ENCODE results near the gene FAT1. TPM values are rescaled to one million over a fixed set of nuclear protein-coding genes. Genes with fewer than 3 reads are reported as not detected.

The FAT1 gene
- total and polyA plus RNA-seq, 2 donors (not counting 3 experiments of a cell fraction or from before 2014, with no cell fraction given), result 9.2 to 9.8 TPM

DNA sequence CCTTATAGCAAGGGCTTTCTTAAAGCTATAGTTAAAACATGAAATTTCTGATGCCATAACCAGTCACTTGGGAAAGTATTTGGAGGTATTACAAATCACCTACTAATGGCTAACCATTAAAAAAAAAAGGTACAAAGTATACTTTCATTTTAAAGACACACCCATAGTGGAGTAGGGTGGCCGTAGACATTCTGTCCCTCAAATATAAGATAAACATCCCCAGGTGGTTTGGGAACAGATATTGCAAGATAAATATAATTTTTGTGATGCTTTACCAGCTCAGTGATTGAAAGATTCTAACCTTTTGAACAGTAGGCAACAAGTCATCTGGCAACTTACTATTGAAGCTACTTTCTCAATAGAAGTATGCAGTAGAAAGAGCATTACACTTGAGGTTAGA is 6.2 kb upstream of the FAT1 start:
- CTCF ChIA-PET, result no interaction called here
- intact Hi-C loops (cut with micrococcal nuclease), result loop anchor here (10.0 kb wide), 1 partner anchor 355 kb away; no protein-coding TSS in a partner anchor

More for the DNA sequence above, 6.2 kb upstream of the FAT1 start:
- Histone ChIP-seq H3K9me3 (replicated peaks; ENCODE audit: control insufficient read depth, insufficient read depth, low read length) (no peaks in the 10 kb centered on the region), H3K36me3 (ENCODE audit: control insufficient read depth in 2 of 2, extremely low read depth in 1 of 2, insufficient read depth in 2 of 2, low read length in 2 of 2) (no peaks in the 10 kb centered on the region), H3K4me1 (ENCODE audit: control insufficient read depth, extremely low read depth, insufficient read depth, low read length) (peaks cover 24% of the 10 kb centered on the region), H3K9ac (replicated peaks; ENCODE audit: extremely low read depth, insufficient read depth, low read length) (no peak overlapping the region), H3K4me3 (replicated peaks in 1 of 3; ENCODE audit: insufficient read depth in 1 of 3, low read depth in 1 of 3, low read length in 3 of 3) (no peak overlapping the region), H4K20me1 (replicated peaks; ENCODE audit: control insufficient read depth, extremely low read depth, insufficient read depth, low read length) (no peaks in the 10 kb centered on the region), H3K9me1 (replicated peaks; ENCODE audit: control insufficient read depth, extremely low read depth, insufficient read depth, low read length) (no peaks in the 10 kb centered on the region), H3K27me3 (ENCODE audit: control insufficient read depth in 2 of 2, insufficient read depth in 2 of 2, low read length in 2 of 2) (peaks cover 19 to 40% of the 10 kb centered on the region in 2 experiments), H3K79me2 (ENCODE audit: control insufficient read depth, insufficient read depth, low read length) (no peaks in the 10 kb centered on the region), H2AFZ (ENCODE audit: low read depth, low read length) (no peak overlapping the region), H3K27ac (ENCODE audit: insufficient read depth, low read depth, low read length) (no peak overlapping the region), H3K4me2 (ENCODE audit: insufficient read depth, low read length) (no peak overlapping the region)
- dilution Hi-C loops (cut with MboI; ENCODE audit: extremely low pct_ligation_motif_present, low sequenced_read_pairs), result no loop called here
- no TSS peak for BruUV-seq (replicated peaks)
- FAIRE-seq, result no peak
- DNase-seq (ENCODE audit: low read depth, low spot score), result no peak
- TF ChIP-seq, protein P1, sequence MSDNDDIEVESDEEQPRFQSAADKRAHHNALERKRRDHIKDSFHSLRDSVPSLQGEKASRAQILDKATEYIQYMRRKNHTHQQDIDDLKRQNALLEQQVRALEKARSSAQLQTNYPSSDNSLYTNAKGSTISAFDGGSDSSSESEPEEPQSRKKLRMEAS (IDR thresholded peaks at IDR 0.05; ENCODE audit: insufficient read depth, insufficient read length), result no peak
- TF ChIP-seq GATA2 (IDR thresholded peaks at IDR 0.05; ENCODE audit: insufficient read depth, insufficient read length, low read depth, low read length) (no peak), FOS (IDR thresholded peaks at IDR 0.05; ENCODE audit: borderline replicate concordance, insufficient read depth, low read length) (no peak), JUN (IDR thresholded peaks at IDR 0.05; ENCODE audit: borderline replicate concordance, insufficient read depth, insufficient read length, low read depth) (no peak), EZH2 (IDR thresholded peaks at IDR 0.05; ENCODE audit: borderline replicate concordance, low read depth, low read length, severe bottlenecking) (no peak), POLR2A (IDR thresholded peaks at IDR 0.05; ENCODE audit: low read depth, low read length) (no peak), POLR2AphosphoS5 (IDR thresholded peaks at IDR 0.05; ENCODE audit: insufficient read depth, low read depth, low read length) (no peak), MYC (IDR thresholded peaks at IDR 0.05; ENCODE audit: low read depth, low read length) (no peak)
- TF ChIP-seq, protein P2, sequence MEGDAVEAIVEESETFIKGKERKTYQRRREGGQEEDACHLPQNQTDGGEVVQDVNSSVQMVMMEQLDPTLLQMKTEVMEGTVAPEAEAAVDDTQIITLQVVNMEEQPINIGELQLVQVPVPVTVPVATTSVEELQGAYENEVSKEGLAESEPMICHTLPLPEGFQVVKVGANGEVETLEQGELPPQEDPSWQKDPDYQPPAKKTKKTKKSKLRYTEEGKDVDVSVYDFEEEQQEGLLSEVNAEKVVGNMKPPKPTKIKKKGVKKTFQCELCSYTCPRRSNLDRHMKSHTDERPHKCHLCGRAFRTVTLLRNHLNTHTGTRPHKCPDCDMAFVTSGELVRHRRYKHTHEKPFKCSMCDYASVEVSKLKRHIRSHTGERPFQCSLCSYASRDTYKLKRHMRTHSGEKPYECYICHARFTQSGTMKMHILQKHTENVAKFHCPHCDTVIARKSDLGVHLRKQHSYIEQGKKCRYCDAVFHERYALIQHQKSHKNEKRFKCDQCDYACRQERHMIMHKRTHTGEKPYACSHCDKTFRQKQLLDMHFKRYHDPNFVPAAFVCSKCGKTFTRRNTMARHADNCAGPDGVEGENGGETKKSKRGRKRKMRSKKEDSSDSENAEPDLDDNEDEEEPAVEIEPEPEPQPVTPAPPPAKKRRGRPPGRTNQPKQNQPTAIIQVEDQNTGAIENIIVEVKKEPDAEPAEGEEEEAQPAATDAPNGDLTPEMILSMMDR (IDR thresholded peaks at IDR 0.05; ENCODE audit: extremely low read depth in 1 of 2, insufficient read depth in 1 of 2, low read depth in 1 of 2, low read length in 2 of 2), result no peak
- POLR2A ChIA-PET, result no interaction called here
